Activated T-helper 17 cell treated with anti-CD3 and anti-CD28 coated beads, Interleukin-2, amount 50 U/mL, for 72 hours (primary cell): ENCODE measurements around the gene OSTF1. TPM values are rescaled to one million over a fixed set of nuclear protein-coding genes. Genes with fewer than 3 reads are reported as not detected.
A peak's percentile ranks its signal among the peaks of the same experiment; 100 is the strongest.

Source experiments
- ATAC-seq: fragments of 150-1000 bp; cut with Tn5 transposase; replicated peaks from 2 replicates; pipeline ENCODE4 v1.10.0; 2021; ENCODE audit warnings: mild to moderate bottlenecking, moderate library complexity
- H3K27ac Mint-ChIP-seq: one replicate; pipeline ENCODE4 v1.8.0; 2022; ENCODE audit warnings: mixed read lengths
- H3K27me3 Mint-ChIP-seq: one replicate; pipeline ENCODE4 v1.8.0; 2022; ENCODE audit warnings: mixed read lengths
- H3K36me3 Mint-ChIP-seq: one replicate; pipeline ENCODE4 v1.8.0; 2022; ENCODE audit warnings: low read depth, mild to moderate bottlenecking, mixed read lengths
- H3K4me1 Mint-ChIP-seq: one replicate; pipeline ENCODE4 v1.8.0; 2022; ENCODE audit warnings: mixed read lengths
- H3K4me3 Mint-ChIP-seq: one replicate; pipeline ENCODE4 v1.8.0; 2022; ENCODE audit warnings: mild to moderate bottlenecking, mixed read lengths
- H3K9me3 Mint-ChIP-seq: one replicate; pipeline ENCODE4 v1.8.0; 2022; ENCODE audit warnings: mixed read lengths
- total RNA-seq, 2 donors: library from RNA; stranded (reverse); gene quantifications; one replicate each; pipeline ENCODE4 v1.2.3, GENCODE V29; 2022

Gene OSTF1, protein sequence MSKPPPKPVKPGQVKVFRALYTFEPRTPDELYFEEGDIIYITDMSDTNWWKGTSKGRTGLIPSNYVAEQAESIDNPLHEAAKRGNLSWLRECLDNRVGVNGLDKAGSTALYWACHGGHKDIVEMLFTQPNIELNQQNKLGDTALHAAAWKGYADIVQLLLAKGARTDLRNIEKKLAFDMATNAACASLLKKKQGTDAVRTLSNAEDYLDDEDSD
- total RNA-seq: 100 to 1,000 TPM; 131 to 217 TPM

DNA sequence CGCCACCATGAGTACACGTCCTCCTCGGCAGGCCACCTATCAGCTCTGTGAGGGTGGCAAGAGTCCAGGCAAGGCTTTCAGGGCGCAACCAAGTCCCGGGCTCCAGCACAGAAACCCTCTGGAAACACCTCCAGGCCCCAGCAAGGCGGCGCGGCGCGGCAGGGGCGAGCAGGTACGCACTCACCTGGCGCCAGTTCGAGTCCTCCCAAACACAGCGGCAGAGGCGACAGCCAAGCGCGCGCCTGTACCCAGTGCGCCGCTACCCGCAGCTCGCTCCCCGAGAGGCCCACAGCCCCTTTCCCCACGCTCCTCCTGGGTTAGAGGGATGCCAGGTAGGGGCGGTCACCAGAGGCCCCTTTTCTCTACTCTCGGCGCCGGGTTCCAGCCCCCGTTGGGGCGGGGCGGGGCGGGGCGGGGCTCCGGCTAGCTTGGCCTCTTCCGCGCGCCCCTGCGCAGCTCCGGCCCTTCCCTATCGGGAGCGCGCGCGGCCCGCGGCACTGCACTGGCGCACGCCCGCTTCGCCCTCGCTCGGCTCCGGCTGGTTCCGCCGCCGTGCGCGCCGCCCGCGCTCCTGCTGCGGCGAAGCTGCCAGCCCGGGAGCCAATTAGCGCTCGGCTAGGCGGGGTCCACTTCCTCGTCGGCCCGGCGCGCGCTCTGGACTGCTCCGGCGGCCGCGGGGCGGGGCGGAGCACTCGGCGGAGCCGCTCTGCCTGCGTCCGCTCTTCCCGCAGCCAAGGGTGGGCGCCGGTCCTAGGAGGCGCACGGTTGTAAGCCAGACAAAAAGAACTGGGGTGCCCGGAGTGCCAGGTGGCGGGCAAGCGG lies at the start of gene OSTF1, which contains the start of gene NMRK1:
Gene OSTF1, plus strand, starts transcription at position 691 of the 822 bp plus-strand sequence. CDS start 179 bp downstream, outside the sequence.
Gene NMRK1, minus strand, starts transcription at position 332 of the 822 bp plus-strand sequence. CDS start 5,040 bp downstream, outside the sequence.
- peak within 1 kb of the TSS; percentile 91 for H3K4me3 Mint-ChIP-seq
- peaks cover 37% of the 10 kb centered on the region for H3K4me1 Mint-ChIP-seq
- H3K27ac Mint-ChIP-seq: peak within 1 kb of the TSS; percentile 93
- no peaks in the 10 kb centered on the region for H3K27me3 Mint-ChIP-seq
- ATAC-seq: peak; percentile 88
- H3K9me3 Mint-ChIP-seq: no peaks in the 10 kb centered on the region
- peaks cover 73% of the 10 kb centered on the region for H3K36me3 Mint-ChIP-seq

DNA sequence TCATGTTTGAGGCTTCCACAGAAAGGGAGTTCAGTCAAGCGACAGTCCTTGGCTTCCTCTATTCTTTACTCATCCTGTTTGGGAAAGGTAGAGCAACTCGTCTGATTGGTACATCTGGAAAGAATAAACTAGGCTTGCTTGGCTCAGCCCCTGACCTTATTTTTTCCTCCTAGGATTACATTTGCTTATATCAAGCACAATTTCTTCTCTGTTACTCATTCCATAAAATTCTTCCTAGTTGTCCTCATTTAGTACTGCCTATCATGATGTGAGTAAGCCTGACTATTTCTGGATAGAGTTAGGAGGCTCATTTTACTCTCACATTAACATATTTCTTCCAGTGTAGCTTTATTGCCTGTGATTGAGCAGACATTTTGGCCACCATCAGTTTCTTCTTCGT lies 49.3 kb upstream of the OSTF1 start:
- no peaks in the 10 kb centered on the region for H3K36me3 Mint-ChIP-seq
- no peak for ATAC-seq
- no peaks in the 10 kb centered on the region for H3K9me3 Mint-ChIP-seq
- H3K27me3 Mint-ChIP-seq: no peaks in the 10 kb centered on the region
- H3K4me3 Mint-ChIP-seq: no peak overlapping the region
- H3K27ac Mint-ChIP-seq: no peak overlapping the region
- H3K4me1 Mint-ChIP-seq: no peaks in the 10 kb centered on the region

DNA sequence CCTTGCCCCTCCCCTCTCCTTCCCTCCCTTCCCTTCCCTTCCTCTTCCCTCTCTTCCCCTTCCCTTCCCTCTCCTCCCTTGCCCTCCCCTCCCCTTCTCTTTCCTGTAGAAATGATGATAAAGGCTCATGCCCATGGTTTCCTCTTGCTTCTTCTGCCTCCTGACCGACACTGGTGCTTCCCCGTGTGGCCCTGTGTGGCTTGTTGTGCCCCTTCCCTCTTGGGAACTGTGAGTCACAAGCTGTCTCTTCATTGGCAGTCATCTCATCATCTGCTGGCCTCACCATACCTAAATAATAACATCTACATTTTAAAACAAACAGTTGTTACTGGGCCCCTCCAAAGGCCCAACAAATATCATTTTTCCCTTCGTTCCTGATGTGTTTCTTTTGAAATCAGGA lies 48.5 kb upstream of the OSTF1 start:
- H3K9me3 Mint-ChIP-seq: no peaks in the 10 kb centered on the region
- peaks cover 1% of the 10 kb centered on the region for H3K27me3 Mint-ChIP-seq
- H3K36me3 Mint-ChIP-seq: no peaks in the 10 kb centered on the region
- ATAC-seq: peak; percentile 98
- H3K4me3 Mint-ChIP-seq: no peak overlapping the region
- H3K27ac Mint-ChIP-seq: no peak overlapping the region
- no peaks in the 10 kb centered on the region for H3K4me1 Mint-ChIP-seq

DNA sequence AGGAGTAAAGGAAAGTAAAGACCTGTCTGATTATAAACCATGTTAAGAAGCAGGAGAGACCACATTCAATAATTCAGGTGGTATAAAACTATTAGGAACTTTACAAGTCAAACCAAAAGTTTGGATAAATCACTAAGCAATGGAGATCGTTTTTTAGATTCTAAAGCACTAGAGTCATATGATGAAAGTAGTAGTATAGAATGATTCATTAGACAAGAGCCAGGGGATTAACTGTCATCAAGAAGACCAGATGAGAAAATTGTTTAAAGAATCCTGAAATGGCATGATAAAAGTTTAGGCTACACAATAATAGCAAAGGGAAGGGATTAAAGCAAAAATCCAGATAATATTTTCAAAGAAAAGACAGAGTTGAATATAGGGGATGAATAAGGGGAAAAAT lies 47.3 kb upstream of the OSTF1 start:
- H3K36me3 Mint-ChIP-seq: no peaks in the 10 kb centered on the region
- ATAC-seq: no peak
- H3K9me3 Mint-ChIP-seq: no peaks in the 10 kb centered on the region
- H3K27me3 Mint-ChIP-seq: peaks cover 10% of the 10 kb centered on the region
- no peak overlapping the region for H3K4me3 Mint-ChIP-seq
- no peaks in the 10 kb centered on the region for H3K4me1 Mint-ChIP-seq
- peak overlapping the region; percentile 5 for H3K27ac Mint-ChIP-seq

DNA sequence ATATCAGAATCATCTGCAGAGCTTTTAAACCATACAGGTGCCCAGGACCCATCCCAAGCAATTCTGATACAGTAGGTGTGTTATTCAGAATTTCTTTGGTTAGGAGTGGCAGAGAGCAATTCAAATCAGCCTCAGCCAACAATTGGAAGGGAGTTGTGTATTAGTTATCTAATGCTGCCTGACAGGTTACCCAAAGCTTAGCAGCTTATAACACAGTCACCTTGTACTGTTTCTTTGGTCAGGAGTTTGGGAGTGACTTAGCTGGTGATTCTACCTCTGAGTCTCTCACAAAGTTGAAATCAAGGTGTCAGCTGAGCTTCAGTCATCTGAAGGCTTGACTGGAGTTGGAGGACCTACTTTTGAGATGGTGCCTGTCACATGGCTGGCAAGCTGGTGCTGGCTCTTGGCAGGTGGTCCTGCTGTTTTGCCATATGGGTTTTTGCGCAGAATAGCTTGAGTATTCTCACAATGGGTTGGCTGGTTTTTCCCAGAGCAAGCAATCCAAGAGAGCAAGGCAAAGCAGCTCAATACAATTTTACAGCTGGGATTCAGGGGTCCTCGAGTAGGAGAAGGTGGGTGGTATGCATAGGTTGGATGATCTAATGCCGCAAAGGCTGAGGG lies 41.5 kb upstream of the OSTF1 start:
- ATAC-seq: no peak
- Mint-ChIP-seq H3K36me3 (no peaks in the 10 kb centered on the region), H3K9me3 (no peaks in the 10 kb centered on the region), H3K4me1 (no peaks in the 10 kb centered on the region), H3K27me3 (peaks cover 10% of the 10 kb centered on the region), H3K27ac (no peak overlapping the region), H3K4me3 (no peak overlapping the region)

DNA sequence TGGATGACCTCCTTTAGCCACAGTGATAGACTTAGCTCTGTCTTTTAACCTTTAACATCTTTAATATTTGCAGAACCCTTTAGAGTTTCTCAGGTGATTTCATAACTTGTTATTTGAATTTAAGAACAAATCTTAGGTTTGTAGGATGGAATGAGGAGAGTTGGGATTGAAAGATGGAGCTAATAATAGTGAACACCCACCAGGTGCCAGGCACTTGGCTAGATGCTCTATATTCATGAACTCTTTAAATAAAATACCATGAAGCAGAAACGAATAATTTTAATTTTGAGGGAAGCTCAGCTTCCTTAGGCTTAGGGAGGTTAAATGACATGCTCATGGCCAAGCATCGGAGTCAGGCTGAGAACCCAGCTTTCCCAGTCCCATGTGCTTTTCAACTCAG lies 40.8 kb upstream of the OSTF1 start:
- no peaks in the 10 kb centered on the region for H3K9me3 Mint-ChIP-seq
- H3K27me3 Mint-ChIP-seq: peaks cover 10% of the 10 kb centered on the region
- H3K36me3 Mint-ChIP-seq: no peaks in the 10 kb centered on the region
- H3K27ac Mint-ChIP-seq: no peak overlapping the region
- no peaks in the 10 kb centered on the region for H3K4me1 Mint-ChIP-seq
- no peak overlapping the region for H3K4me3 Mint-ChIP-seq
- no peak for ATAC-seq

DNA sequence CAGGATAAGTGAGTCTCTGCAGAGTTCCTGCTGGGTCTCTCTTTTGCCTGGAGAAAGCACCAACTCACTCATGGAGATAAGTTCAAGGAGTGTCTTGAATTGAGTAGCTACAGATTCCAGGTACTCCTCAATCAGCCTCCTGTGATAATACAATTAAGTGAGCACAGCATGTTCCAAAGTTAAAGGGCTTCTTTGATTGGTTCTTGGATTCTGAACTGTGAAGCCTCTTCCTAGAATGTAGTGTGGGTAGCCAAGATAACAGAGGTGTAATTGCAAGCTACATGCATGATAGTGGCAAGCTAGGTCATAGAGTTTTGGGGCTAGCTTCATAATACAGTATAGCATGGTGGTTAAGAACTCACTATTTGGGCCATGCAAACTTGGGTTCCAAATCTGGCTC lies 37.0 kb upstream of the OSTF1 start:
- ATAC-seq: no peak
- Mint-ChIP-seq H3K4me1 (no peaks in the 10 kb centered on the region), H3K9me3 (no peaks in the 10 kb centered on the region), H3K4me3 (no peak overlapping the region), H3K36me3 (no peaks in the 10 kb centered on the region), H3K27ac (no peak overlapping the region), H3K27me3 (no peaks in the 10 kb centered on the region)

DNA sequence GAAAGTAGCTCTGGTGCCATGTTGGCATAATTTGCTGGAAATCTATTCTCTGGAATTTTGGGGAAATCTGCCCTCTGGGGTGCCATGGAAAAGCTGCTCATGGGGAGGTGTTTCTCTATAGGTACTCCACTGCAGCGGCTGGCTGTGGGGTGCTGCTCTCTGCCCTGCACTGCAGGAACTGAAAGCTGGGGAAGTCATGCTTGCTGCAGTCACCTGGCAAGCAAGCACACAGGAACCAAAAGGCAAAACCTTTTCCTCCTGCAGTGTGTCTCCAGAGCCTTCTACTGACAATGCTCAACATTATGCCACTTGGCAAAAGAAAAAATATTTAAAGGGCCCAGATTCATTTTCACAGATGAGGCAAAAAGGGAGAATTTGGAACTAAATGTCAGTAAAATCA lies 34.4 kb upstream of the OSTF1 start:
- H3K27ac Mint-ChIP-seq: no peak overlapping the region
- no peaks in the 10 kb centered on the region for H3K27me3 Mint-ChIP-seq
- no peak overlapping the region for H3K4me3 Mint-ChIP-seq
- H3K9me3 Mint-ChIP-seq: no peaks in the 10 kb centered on the region
- no peaks in the 10 kb centered on the region for H3K4me1 Mint-ChIP-seq
- no peaks in the 10 kb centered on the region for H3K36me3 Mint-ChIP-seq
- no peak for ATAC-seq

DNA sequence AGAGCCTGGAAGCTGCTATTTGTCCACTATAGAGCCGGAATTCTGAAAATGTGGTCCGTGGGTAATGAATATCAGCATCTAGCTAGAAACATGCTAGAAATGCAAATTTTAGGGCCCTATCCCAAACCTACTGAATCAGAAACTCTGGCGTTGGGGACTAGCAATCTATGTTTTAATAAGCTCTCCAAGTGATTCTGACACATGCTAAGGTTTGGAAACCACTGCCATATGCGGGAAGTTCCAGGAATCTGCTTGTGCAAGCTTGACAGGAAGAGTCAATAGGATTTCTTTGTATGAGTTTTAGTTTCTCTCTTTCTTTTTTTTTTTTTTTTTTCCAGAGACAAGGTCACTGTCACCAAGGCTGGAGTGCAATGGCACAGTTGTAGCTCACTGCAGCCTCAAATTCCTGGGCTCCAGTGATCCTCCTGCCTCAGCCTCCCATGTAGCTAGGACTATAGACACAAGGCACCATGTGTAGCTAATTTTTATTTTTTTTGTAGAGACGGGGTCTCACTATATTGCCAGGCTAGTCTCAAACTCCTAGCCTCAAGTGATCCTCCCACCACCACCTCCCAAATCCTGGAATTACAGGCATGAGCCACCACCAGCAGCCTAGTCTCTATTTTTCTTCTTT lies 33.8 kb upstream of the OSTF1 start:
- H3K27me3 Mint-ChIP-seq: no peaks in the 10 kb centered on the region
- no peak overlapping the region for H3K27ac Mint-ChIP-seq
- no peak overlapping the region for H3K4me3 Mint-ChIP-seq
- no peaks in the 10 kb centered on the region for H3K4me1 Mint-ChIP-seq
- peaks cover 4% of the 10 kb centered on the region for H3K36me3 Mint-ChIP-seq
- ATAC-seq: no peak
- no peaks in the 10 kb centered on the region for H3K9me3 Mint-ChIP-seq

DNA sequence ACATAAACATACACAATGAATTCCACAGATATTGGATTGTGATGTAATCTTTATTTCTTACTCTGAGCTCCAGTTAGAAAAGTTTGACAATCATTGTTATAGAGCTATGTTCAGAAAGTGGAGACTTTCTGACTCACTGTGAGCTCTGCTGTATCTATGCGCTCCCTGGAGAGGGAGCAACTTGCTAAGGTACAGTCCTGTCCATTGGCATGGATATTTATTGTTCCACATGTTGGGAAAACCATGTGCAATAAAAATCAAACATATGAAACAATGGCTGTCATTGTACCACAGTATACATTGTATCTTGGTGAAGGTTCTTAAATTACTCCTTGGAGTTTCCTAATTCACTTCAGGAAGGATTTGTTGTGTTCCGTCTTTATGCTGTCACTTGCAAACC lies 27.1 kb upstream of the OSTF1 start:
- Mint-ChIP-seq H3K4me1 (no peaks in the 10 kb centered on the region), H3K27ac (no peak overlapping the region), H3K9me3 (no peaks in the 10 kb centered on the region), H3K4me3 (no peak overlapping the region), H3K36me3 (peaks cover 65% of the 10 kb centered on the region), H3K27me3 (no peaks in the 10 kb centered on the region)
- no peak for ATAC-seq

DNA sequence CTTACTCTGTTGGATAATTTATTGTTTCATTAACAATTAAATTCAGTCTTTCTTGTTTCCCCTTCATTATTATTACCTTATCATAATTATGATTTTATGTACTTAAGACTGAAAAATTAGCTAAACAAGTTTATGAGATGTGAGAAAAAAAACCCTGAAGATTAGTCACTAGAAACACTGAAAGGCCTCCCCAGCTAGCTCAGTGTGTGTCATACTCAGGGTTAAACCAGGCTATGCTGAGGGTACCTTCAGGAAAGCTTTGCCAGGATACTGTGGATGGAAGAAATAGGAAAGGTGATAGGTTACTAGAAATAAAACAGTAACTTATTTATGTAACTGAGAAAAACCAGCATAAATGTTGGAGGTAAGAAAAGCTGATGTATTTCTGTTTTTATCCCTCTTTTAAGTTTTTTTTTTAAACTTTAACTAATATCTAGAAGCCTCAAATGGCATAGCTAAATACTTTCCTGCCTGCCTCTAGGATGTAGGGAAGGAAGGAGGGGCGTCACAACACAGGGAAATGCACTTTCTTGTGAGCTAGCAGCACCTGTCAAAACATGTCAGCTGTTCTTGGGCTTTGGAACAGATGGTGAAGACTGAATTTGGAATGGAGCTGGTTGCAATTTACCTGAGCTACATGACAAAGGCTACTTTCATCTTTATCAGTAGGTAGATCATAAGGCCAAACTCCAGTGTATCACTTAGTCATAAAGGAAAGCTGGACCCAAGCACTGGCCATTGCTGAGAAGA lies 24.6 kb upstream of the OSTF1 start:
- Mint-ChIP-seq H3K27ac (peak overlapping the region; percentile 69), H3K27me3 (no peaks in the 10 kb centered on the region), H3K4me1 (no peaks in the 10 kb centered on the region), H3K4me3 (no peak overlapping the region), H3K9me3 (no peaks in the 10 kb centered on the region), H3K36me3 (peaks cover 91% of the 10 kb centered on the region)
- ATAC-seq: peak; percentile 64

DNA sequence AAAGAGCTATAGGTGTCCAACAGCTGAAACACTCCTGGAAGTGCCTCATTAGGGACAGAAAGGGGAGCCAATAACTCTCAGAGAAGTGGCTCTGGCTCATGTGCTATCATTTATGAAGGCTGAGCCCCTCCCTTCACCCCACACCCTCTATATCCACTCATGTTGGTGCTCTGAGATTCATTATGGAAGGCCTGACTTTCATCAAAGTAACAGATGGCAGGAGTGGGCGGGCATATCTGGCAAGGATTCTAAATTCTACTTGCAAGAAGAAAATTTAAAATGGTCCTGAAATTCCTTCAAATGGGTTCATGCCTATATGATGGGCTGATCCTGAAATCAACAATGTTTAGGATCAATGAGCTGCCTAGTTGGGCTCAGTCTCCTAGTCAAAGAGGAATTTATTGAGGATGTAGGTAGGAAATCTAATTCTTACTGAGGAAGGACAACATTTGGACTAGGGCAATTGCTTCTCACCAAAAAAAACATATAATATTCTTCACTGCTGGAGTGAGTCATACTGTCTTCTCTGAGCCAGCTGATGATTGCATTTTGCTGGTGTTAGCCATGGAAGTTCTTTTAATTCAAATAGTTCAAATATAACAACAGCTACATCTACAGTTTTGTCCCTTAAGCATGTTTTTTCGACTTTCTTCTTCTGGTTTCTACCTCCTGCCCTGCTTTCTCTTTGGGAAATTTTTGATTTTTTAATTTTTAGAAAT lies 23.8 kb upstream of the OSTF1 start:
- Mint-ChIP-seq H3K4me3 (no peak overlapping the region), H3K27ac (no peak overlapping the region), H3K9me3 (no peaks in the 10 kb centered on the region), H3K36me3 (peaks cover 95% of the 10 kb centered on the region), H3K4me1 (no peaks in the 10 kb centered on the region), H3K27me3 (no peaks in the 10 kb centered on the region)
- ATAC-seq: no peak

DNA sequence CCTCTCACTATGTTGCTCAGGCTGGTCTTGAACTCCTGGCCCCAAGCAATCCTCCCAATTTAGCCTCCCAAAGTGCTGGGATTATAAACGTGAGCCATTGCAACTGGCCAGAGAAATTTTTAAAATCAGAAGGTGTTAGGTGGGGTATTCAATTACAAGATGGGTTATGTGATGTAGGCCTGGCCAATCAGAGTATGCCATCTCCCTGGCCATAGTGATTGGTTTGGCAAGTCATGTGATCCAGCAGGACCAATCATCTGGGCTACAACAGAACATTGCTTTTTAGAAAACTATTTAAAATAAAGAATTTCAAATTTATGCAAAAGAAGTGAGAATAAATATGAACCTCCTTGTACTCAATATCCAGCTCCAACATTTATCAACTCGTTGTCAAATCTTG lies 22.8 kb upstream of the OSTF1 start:
- ATAC-seq: no peak
- Mint-ChIP-seq H3K36me3 (peaks cover 95% of the 10 kb centered on the region), H3K4me3 (no peak overlapping the region), H3K27ac (no peak overlapping the region), H3K9me3 (no peaks in the 10 kb centered on the region), H3K4me1 (no peaks in the 10 kb centered on the region), H3K27me3 (no peaks in the 10 kb centered on the region)
